NK-92 (cell line): ENCODE data around the gene RPS6KA5.
"Not testable (repeated sequence)": the region's sequence is repeated elsewhere in the genome, so short reads cannot be mapped to it uniquely, and the experiment has no call there.

Experiments used
- DNase-seq: peaks from one replicate; lab custom pipeline; 2025; ENCODE audit not compliant: unreplicated experiment; lab: John Stamatoyannopoulos, UW

The RPS6KA5 gene

DNA sequence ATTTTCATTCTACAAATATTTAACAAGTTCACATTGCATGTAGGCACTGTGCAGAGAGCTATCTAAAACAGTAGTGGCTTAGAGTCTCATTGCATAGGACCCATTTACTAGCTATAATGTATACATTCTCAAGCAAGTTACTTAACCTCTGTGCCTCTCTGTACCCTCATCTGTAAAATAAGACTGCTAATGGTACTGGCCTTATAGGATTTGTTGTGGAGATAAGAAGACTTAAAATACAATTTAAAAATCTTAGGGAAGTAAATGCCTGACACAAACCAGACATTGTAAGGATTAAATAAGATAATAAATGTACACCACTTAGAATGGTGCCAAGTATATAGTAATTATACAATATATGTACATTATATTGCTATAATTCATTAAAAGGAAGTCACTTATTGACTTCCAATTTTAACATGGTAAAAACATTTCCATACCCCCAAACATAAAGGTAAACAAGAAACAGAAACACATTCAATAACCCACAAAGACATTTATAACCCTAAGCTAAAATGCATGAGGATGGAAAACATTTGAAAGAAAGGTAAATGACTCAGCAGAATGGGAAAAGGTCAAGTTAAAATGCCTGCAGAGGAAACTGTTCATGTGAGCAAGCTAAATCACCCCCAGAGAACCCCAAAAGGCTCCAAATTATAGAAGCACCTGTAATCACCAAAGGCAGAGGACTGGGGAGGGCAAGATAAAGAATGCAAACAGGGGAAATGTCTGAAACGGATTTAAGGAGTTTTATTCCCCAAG, 30.8 kb downstream of the RPS6KA5 start:
- no peak for DNase-seq

DNA sequence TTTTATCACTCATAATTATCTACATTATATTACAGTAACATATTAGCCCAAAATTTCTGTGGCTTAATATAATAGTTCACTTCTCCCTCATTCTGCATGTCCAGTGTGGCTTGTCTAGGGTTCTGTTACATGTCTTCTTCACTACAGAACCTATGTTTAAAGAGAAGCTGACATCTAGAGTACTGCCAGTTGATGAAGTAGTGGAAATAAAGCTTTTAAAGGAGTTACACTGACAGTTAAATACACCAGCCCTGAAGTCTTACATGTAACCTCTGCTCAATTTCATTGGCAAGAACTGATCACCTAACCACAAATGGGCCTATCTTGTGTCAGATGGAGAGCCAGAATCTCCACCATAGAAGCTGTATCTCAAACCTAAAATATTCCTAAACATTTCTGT, 32.9 kb downstream of the RPS6KA5 start:
- DNase-seq: no peak

DNA sequence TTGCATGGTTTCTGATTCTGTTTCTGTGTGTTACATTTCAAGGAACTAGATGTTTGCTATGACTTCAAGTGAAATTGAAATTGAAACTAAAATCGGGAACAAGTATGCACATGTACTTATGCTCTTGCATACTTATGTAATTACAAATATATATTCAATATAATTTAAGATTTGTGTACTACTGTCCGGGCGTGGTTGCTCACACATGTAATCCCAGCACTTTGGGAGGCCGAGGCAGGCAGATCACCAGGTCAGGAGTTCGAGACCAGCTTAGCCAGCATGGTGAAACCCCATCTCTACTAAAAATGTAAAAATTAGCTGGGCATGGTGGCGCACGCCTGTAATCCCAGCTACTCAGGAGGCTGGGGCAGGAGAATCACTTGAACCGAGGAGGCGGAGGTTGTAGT, 37.8 kb downstream of the RPS6KA5 start:
- not testable (repeated sequence) for DNase-seq

DNA sequence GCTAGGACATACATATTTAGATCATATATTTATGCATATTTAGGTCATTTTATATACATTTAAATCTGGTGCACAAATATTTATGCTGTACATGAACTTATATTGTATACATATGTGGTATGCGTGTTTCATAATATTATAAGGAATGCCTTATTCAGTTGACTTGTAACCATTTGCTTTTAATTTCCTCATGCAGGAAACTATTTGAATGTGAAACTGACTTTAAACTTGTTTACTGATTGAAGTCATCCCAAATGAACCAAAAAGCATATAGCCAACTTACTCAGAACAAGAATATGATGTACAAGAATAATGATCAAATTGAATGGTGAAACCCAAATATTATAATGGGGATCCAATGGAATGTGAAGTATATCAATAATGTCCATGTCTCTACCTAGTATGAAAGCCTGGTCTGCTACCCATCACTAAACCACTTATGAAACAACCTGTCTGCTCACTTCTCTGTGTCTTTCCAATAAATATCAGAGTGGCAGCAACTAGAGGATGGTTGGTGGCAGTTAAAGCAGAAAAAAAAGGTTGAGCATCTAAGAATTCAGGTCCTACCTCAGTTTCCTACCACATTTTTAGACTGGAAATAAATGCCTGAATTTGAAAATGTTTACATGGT, 38.3 kb downstream of the RPS6KA5 start:
- DNase-seq: no peak

DNA sequence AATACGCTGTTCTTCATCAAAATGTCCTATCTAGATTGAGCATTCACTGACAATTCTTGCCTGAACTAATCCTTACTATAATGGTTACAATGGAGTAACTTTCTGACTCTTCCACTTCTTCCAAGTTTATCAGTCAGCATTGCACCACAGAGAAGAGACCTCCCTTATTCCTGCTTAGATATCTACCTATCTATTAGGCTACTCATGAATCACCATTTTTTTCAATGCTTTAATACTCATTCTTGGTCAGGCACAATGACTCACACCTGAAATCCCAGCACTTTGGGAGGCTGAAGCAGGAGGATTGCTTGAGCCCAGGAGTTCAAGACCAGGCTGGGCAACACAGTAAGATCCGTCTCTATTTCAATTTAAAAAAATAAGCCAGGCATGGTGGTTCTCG, 39.3 kb downstream of the RPS6KA5 start:
- no peak for DNase-seq

DNA sequence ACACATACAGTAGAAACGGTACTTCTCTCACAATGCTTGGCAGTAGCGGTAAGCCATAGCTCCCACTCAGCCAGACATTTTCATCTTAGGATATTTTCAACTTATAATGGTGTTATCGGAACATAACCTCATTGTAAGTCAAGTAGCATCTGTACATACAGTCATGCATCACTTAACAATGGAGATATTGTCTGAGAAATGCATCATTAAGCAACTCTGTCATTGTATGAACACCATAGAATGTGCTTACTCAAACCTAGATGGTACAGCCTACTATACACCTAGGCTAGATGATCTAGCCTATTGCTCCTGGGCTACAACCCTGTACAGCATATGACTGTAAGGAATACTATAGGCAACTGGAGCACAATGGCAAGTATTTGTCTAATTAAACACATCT, 40.8 kb downstream of the RPS6KA5 start:
- DNase-seq: no peak

DNA sequence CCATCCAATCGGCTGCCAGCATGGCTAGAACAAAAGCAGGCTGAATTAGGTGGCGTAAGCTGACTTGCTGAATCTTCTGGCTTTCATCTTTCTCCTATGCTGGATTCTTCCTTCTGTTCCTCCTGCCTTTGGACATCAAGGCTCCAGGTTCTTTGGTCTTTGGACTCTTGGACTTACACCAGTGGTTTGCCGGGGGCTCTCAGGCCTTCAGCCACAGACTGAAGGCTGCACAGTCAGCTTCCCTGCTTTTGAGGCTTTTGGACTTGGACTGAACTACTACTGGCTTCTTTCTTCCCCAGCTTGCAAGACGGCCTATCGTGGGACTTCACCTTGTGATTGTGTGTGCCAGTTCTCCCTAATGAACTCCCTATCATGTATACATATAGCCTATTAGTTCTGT, 42.0 kb downstream of the RPS6KA5 start:
- DNase-seq: no peak

DNA sequence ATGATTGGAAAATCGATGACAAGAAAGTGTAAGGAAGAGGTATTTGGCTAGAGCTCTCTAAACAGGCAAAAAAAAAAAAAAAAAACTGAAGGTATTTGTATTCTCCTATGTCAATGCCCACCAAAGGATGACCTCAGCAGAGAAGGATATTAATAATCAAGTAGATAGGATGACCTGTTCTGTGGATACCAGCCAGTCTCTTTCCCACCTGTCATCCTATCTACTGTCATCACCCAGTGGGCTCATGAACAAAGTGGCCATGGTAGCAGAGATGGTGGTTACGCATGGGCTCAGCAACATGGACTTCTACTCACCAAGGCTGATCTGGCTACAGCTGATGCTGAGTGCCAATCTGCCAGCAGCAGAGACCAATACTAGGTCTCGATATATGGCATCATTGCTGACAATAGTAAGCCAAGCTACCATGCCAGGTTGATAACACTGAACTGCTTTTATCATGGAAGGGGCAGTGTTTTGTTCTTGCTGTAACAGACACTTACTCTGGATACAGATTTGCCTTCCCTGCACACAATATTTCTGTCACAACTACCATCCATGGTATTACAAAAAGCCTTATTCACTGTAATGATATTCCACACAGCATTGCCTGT, 43.5 kb downstream of the RPS6KA5 start:
- no peak for DNase-seq

DNA sequence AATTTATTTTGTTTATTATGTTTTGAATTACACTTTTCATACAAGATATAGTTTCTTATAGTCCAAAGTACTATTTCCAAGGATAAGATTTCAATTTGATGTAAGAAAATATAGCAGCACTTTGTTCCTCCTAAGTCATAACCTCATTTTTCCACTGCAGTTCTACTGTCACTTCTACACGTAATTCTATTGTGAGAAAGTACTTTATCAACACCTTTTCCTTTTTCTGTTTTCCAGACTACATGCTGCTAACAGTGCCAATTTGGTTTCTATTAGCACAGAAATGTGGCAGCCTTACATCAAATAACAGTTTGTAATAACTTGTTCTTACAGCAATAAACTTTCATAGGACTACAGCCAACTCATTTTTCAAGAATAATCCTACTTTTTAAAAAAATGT, 45.0 kb downstream of the RPS6KA5 start:
- no peak for DNase-seq

DNA sequence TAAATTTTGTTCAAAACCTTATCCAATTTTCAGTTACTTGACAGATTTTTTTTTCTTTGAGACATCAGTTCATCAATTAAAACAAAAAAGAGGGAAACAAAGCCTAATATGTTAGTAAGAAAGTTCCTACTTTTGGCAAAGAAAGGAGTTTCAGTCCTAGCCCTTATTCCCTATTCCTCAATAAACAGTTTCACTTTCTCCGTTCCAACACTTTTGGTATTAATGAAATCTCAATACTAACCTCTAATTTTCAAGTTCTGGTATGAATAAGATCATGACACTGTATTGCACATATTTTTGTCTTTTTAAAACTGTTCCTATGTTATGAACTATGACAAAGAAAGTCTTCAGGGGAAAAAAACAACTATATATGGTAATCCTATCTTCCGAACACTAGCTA, 48.4 kb downstream of the RPS6KA5 start:
- DNase-seq: no peak

DNA sequence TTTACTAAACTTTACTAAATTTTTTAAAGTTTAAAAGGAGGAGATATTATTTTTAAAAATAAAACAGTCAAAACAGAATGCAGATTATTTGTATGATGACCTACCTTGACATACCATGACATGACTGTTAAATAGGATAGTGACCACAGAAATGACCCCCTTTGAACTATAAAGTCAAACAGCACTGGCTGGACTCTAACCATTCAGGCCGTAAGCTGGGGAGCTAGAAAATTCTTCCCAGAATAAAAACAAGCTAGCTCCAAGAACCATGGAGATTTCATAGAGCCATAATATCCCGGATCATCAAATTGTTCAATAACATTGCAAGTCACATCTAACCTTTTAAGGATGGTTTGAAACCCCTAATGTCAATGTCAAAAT, 50.3 kb downstream of the RPS6KA5 start:
- DNase-seq: no peak

DNA sequence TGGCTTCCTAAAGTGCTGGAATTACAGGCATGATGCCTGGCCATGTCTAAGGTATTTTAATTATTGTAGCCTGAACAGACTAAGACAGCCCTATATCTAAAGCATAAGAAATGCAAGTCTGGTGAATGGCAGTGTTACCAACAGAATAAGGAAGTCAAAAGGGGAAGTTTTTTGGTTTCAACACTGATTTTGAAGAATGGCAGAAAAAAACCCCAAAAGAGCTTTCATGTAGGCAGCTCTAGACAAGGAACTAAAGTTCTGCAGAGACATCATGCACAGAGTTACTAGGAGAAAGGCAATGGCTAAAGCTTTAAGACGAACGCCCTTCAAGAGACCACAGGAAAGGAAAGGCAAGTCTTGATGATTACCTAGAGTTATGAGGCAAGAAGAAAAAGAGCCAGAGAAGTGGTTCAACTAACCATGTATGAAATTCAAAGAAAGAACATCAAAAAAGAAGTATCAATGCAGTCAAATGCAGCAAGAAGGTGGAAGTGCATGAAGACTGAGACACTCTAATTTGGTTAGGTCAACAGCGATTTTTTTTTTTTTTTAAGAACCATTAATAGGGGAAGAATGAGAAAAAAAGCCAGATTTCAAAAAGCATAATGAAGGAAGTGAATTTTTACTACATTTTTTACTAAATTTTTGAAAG, 50.8 kb downstream of the RPS6KA5 start:
- DNase-seq: no peak

DNA sequence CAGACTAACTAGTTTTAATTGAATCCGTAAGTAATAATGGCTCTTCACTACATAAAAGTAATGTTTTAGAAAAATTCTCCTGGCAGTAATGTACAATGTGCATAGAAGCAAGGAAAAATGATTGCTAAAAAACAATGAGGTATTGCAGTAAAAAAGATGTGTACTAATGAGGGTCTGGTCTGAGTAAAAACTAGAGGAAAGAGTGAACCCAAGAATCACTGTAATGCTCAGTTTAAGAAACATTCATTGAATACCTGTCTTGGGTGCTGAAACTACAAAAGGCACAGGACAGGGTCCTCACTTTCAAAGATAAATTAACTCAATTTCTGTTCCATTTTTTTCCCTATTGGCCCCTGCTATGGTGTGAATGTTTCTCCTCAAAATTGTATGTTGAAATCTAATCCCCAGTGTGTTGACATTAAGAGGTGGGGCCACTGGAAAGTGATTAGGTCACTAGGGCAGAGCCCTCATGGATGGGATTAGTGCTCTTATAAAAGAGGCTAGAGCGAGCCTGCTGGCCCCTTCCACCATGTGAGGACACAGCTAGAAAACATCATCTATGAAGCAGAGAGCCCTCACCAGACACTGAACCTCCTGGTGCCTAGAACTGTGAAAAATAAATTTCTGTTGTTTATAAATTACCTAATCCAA, 51.6 kb downstream of the RPS6KA5 start:
- no peak for DNase-seq

DNA sequence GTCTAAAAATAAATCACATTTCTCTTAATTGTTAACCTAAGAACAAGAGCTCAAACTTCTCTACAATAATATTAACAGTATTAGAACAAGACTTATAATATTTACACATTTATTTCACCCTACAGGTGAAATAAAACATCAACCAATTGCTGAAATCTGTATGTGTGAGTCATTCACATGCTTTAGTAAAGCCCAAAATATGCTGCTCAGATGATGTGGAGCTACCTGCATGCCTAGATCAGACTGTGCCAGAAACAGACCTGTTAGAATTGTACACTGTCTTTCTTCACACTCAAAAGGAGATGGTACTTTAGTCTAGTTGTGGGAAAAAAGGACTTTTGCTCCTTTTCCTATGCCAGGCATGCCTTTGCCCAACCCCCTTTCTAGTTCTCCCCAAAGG, 54.7 kb downstream of the RPS6KA5 start:
- DNase-seq: no peak

DNA sequence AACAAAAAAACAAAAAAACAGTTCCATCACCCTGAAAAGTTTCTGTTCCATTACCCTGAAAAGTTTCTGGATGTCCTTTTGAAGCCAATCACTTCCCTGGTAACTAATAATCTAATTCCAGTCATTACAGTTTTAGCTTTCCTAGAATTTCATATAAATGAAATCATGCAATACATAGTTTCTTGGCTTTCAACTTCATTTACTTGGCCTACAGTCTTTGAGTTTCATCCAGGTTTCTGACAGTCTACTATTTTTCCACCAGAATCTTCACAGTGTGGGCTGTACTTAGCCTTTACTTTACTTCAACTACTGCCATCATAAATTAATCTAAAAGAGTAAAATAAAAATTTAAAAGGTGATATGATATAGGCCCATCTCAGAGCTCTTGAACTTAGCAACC, 55.5 kb downstream of the RPS6KA5 start:
- no peak for DNase-seq

DNA sequence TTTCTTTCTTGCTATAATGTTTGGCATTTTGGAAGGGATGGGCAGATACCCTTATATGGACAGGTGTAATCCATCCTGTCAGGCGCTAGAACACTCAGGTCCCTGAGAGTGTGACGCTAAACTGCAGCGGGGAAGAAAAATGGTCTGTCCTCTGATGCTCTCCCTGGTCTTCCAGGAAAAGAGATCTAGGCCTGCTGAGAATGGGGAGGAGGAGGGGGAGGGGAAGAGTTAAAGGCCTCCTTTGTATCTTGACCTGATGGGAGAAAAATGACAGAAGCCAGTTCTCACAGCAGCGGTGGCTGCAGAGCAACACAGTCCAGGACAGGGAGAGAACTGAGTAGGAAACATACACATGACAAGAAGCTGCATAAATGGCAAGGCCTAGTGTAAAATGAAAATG, 61.1 kb downstream of the RPS6KA5 start:
- no peak for DNase-seq

DNA sequence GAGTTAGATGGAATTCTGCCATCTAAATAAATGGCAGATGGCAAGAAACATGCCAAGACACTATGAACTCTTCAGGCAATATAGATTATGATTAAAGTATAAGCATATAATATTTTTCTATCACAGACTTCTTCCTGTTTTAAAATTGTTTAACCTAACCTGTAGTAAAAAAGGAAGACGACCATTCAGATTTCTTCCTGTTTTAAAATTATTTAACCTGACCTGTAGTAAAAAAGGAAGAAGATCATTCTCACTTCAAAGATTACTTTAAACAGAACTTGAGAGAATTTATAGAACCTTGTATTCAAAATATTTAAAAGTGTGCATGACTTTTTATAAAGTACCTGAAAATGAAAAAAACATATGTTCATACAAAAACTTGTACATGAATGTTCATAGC, 63.5 kb downstream of the RPS6KA5 start:
- no peak for DNase-seq

DNA sequence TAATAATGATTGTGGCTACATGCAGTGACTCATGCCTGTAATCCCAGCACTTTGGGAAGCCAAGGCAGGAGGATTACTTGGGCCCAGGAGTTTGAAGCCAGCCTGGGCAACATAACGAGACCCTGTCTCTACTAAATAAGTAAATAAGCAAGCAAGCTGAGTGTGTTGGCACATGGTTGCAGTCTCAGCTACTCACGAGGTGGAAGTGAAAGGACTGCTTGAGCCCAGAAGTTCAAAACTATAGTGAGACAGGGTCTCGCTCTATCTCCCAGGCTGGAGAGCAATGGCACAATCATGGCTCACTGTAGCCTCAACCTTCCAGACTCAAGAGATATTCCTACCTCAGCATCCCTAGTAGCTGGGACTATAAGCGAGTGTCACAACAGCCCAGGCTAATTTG, 64.7 kb downstream of the RPS6KA5 start:
- DNase-seq: no peak

DNA sequence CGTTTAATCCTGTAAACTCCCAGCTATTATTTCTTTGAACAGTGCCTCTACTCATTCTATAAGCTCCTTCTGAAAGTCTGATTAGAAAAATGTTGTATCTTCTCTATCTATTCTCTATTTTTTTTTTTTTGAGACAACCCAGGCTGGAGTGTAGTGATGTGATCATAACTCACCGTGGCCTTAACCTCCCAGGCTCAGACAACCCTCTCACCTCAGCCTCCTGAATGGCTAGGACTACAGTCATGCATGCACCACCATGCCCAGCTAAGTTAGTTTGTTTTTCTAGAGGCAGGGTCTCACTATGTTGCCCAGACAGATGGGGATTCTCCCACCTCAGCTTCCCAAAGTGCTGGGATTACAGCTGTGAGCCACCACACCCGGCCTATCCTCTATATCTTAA, 66.6 kb downstream of the RPS6KA5 start:
- no peak for DNase-seq

DNA sequence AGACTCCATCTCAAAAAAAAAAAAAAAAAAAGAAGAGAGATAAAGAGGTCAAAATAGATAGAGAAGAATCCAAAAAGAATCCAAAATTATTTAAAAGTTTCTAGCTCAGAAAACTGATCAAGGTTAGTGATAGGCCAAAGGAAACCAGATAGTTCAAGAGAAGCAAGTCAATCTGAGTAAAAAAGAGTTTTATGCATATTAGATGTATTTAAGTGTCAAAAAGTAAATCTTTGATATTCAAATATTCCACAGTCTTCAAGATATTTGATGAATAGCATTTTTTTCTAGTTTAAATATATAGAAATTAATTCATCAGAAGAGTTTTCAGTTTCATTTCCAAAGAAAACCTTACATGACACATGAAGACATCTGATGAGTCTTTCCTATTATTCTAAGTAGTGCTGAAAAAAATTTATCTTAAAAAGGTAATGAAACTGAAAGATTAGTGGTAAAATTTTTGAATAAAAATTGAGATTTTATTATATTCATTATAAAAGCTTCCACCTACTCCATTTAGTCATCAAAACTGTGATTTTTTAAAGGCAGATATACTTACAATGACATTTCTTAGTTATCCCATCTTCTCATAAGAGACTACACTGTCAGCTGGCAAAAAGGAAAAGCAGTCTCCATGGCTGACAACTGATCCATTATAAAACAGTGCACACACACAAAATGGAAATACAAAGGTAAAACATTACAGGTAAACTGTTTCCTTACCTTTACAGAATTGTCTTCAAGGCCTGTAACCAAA, 68.6 kb downstream of the RPS6KA5 start:
- DNase-seq: no peak

DNA sequence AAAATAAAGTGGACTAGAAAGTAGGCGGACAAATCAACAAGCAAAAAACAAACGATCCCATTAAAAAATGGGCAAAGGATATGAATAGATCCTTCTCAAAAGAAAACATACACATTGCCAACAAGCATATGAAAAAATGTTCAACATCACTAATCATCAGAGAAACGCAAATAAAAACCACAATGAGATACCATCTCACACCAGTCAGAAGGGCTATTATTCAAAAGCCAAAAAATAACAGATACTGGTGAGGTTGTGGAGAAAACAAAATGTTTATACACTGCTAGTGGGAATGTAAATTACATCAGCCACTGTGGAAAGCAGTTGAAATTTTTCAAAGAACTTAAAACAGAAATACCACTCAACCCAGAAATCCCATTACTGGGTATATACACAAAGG, 70.3 kb downstream of the RPS6KA5 start:
- no peak for DNase-seq
